ENCODE measurements around the gene RUNX2.
A peak's percentile ranks its signal among the peaks of the same experiment; 100 is the strongest.

The RUNX2 gene

GRCh38 chr6:45569210-45569945 lies 241.2 kb downstream of the RUNX2 start:
- no peaks in the 10 kb centered on the region for H3K9me3 Mint-ChIP-seq
- ATAC-seq (replicated peaks) (no peak), DNase-seq (no peak)
- no peaks in the 10 kb centered on the region for H3K36me3 Mint-ChIP-seq (ENCODE audit: insufficient read depth)
- H3K4me3 Mint-ChIP-seq, result no peak overlapping the region
- no peak overlapping the region for H3K27ac Mint-ChIP-seq
- H3K4me1 Mint-ChIP-seq (ENCODE audit: low read depth in 2 of 2), result peaks cover 18 to 47% of the 10 kb centered on the region in 2 donors
- H3K27me3 Mint-ChIP-seq, result no peaks in the 10 kb centered on the region

- H3K4me1 Mint-ChIP-seq (ENCODE audit: low read depth in 2 of 2), result peaks cover 18 to 47% of the 10 kb centered on the region in 2 donors
- no peak for DNase-seq
- peak overlapping the region; percentile 61 to 66 for H3K27ac Mint-ChIP-seq
- H3K27me3 Mint-ChIP-seq, result no peaks in the 10 kb centered on the region
- H3K4me3 Mint-ChIP-seq, result peak overlapping the region in 1 of 2 donors; percentile 26
- H3K36me3 Mint-ChIP-seq (ENCODE audit: insufficient read depth), result no peaks in the 10 kb centered on the region
- H3K9me3 Mint-ChIP-seq, result no peaks in the 10 kb centered on the region
- ATAC-seq (replicated peaks), result no peak
Observed at GRCh38 chr6:45571159-45571558, 243.0 kb downstream of the RUNX2 start.

GRCh38 chr6:45572833-45573232 lies 244.7 kb downstream of the RUNX2 start:
- Mint-ChIP-seq H3K9me3 (no peaks in the 10 kb centered on the region), H3K36me3 (ENCODE audit: insufficient read depth) (no peaks in the 10 kb centered on the region), H3K27me3 (no peaks in the 10 kb centered on the region), H3K4me1 (ENCODE audit: low read depth in 2 of 2) (peaks cover 18 to 42% of the 10 kb centered on the region in 2 donors), H3K27ac (peak overlapping the region in 1 of 2 donors; percentile 86), H3K4me3 (peak overlapping the region; percentile 5 to 46)
- DNase-seq (peak in 1 of 3 experiments; percentile 4), ATAC-seq (replicated peaks) (peak; percentile 40)

- H3K4me1 Mint-ChIP-seq (ENCODE audit: low read depth in 2 of 2), result peaks cover 18 to 37% of the 10 kb centered on the region in 2 donors
- peak overlapping the region in 1 of 2 donors; percentile 86 for H3K27ac Mint-ChIP-seq
- no peak for ATAC-seq (replicated peaks)
- H3K27me3 Mint-ChIP-seq, result no peaks in the 10 kb centered on the region
- DNase-seq, result no peak
- peak overlapping the region in 1 of 2 donors; percentile 25 for H3K4me3 Mint-ChIP-seq
- no peaks in the 10 kb centered on the region for H3K9me3 Mint-ChIP-seq
- no peaks in the 10 kb centered on the region for H3K36me3 Mint-ChIP-seq (ENCODE audit: insufficient read depth)
Observed at GRCh38 chr6:45574014-45574461, 245.9 kb downstream of the RUNX2 start.

GRCh38 chr6:45574885-45575284 lies 246.8 kb downstream of the RUNX2 start:
- no peaks in the 10 kb centered on the region for H3K9me3 Mint-ChIP-seq
- H3K27me3 Mint-ChIP-seq, result no peaks in the 10 kb centered on the region
- ATAC-seq (replicated peaks) (no peak), DNase-seq (no peak)
- H3K36me3 Mint-ChIP-seq (ENCODE audit: insufficient read depth), result no peaks in the 10 kb centered on the region
- H3K27ac Mint-ChIP-seq, result no peak overlapping the region
- H3K4me3 Mint-ChIP-seq, result no peak overlapping the region
- peaks cover 18 to 29% of the 10 kb centered on the region in 2 donors for H3K4me1 Mint-ChIP-seq (ENCODE audit: low read depth in 2 of 2)

GRCh38 chr6:45576648-45577624 lies 248.8 kb downstream of the RUNX2 start:
- H3K4me3 Mint-ChIP-seq, result no peak overlapping the region
- H3K36me3 Mint-ChIP-seq (ENCODE audit: insufficient read depth), result no peaks in the 10 kb centered on the region
- H3K4me1 Mint-ChIP-seq (ENCODE audit: low read depth in 2 of 2), result peaks cover 18 to 23% of the 10 kb centered on the region in 2 donors
- no peak overlapping the region for H3K27ac Mint-ChIP-seq
- H3K9me3 Mint-ChIP-seq, result peaks cover under 1 to 4% of the 10 kb centered on the region in 2 donors
- DNase-seq (no peak), ATAC-seq (replicated peaks) (no peak)
- no peaks in the 10 kb centered on the region for H3K27me3 Mint-ChIP-seq

GRCh38 chr6:45577836-45578504 lies 249.8 kb downstream of the RUNX2 start:
- Mint-ChIP-seq H3K36me3 (ENCODE audit: insufficient read depth) (no peaks in the 10 kb centered on the region), H3K9me3 (peaks cover 3 to 8% of the 10 kb centered on the region in 2 donors), H3K27ac (no peak overlapping the region), H3K27me3 (no peaks in the 10 kb centered on the region), H3K4me1 (ENCODE audit: low read depth in 2 of 2) (peaks cover 13 to 16% of the 10 kb centered on the region in 2 donors), H3K4me3 (no peak overlapping the region)
- ATAC-seq (replicated peaks) (no peak), DNase-seq (no peak)

- Mint-ChIP-seq H3K4me1 (ENCODE audit: low read depth in 2 of 2) (peaks cover 42 to 47% of the 10 kb centered on the region in 2 donors), H3K27me3 (peaks cover 0 to 7% of the 10 kb centered on the region in 2 donors), H3K27ac (peak overlapping the region; percentile 85 to 90), H3K9me3 (peaks cover 3 to 8% of the 10 kb centered on the region in 2 donors), H3K36me3 (ENCODE audit: insufficient read depth) (peaks cover 10% of the 10 kb centered on the region), H3K4me3 (peak overlapping the region; percentile 57 to 68)
- peak; percentile 30 for ATAC-seq (replicated peaks)
- DNase-seq, result peak in 2 of 3 experiments; percentile 10 to 18
Observed at GRCh38 chr6:45584127-45584526, 256.0 kb downstream of the RUNX2 start.

GRCh38 chr6:45586216-45587171 lies 258.4 kb downstream of the RUNX2 start:
- Mint-ChIP-seq H3K4me1 (ENCODE audit: low read depth in 2 of 2) (peaks cover 47 to 57% of the 10 kb centered on the region in 2 donors), H3K4me3 (peak overlapping the region; percentile 68 to 81), H3K27ac (peak overlapping the region; percentile 82 to 90), H3K9me3 (peaks cover 3 to 8% of the 10 kb centered on the region in 2 donors), H3K27me3 (peaks cover 0 to 7% of the 10 kb centered on the region in 2 donors), H3K36me3 (ENCODE audit: insufficient read depth) (peaks cover 10% of the 10 kb centered on the region)
- ATAC-seq (replicated peaks) (peak; percentile 82), DNase-seq (peak; percentile 56 to 71 (median 58))

- H3K4me3 Mint-ChIP-seq, result peak overlapping the region; percentile 68 to 81
- peaks cover 47 to 59% of the 10 kb centered on the region in 2 donors for H3K4me1 Mint-ChIP-seq (ENCODE audit: low read depth in 2 of 2)
- DNase-seq (no peak), ATAC-seq (replicated peaks) (no peak)
- peaks cover 0 to 7% of the 10 kb centered on the region in 2 donors for H3K27me3 Mint-ChIP-seq
- H3K36me3 Mint-ChIP-seq (ENCODE audit: insufficient read depth), result peaks cover 10% of the 10 kb centered on the region
- H3K9me3 Mint-ChIP-seq, result no peaks in the 10 kb centered on the region
- peak overlapping the region; percentile 82 to 90 for H3K27ac Mint-ChIP-seq
Observed at GRCh38 chr6:45587229-45588060, 259.3 kb downstream of the RUNX2 start.

- peak overlapping the region in 1 of 2 donors; percentile 24 for H3K4me3 Mint-ChIP-seq
- peaks cover 10% of the 10 kb centered on the region for H3K36me3 Mint-ChIP-seq (ENCODE audit: insufficient read depth)
- H3K27me3 Mint-ChIP-seq, result peaks cover 0 to 7% of the 10 kb centered on the region in 2 donors
- ATAC-seq (replicated peaks), result no peak
- peak overlapping the region in 1 of 2 donors; percentile 7 for H3K27ac Mint-ChIP-seq
- H3K4me1 Mint-ChIP-seq (ENCODE audit: low read depth in 2 of 2), result peaks cover 40 to 59% of the 10 kb centered on the region in 2 donors
- no peaks in the 10 kb centered on the region for H3K9me3 Mint-ChIP-seq
- no peak for DNase-seq
Observed at GRCh38 chr6:45589367-45589766, 261.2 kb downstream of the RUNX2 start.

Measured in effector memory CD8-positive, alpha-beta T cell (primary cell).